HEK293 (cell line): ENCODE results near the gene GPN1.

ENCODE experiments used
- CTCF ChIA-PET: fragments of 350-600 bp; formaldehyde crosslinking; extraction: SDS; loops from one replicate; lab custom pipeline; 2021; ENCODE audit warnings: antibody characterized with exemption; lab: Yijun Ruan, JAX
- POLR2A ChIA-PET: fragments of 300-600 bp; formaldehyde crosslinking; extraction: SDS; loops from one replicate; lab custom pipeline; 2020; ENCODE audit warnings: antibody characterized with exemption, inconsistent platforms; lab: Yijun Ruan, JAX
- H3K27ac ChIP-seq: fragments of 200-500 bp; sonication (Bioruptor generic); 2 replicates; pipeline ENCODE4 v1.5.1; 2014; ENCODE audit warnings: low read depth, low read length, control low read depth, inconsistent platforms; ENCODE audit errors: extremely low read depth
- H3K36me3 ChIP-seq, 2 experiments: fragments of 200-500 bp in 1 of 2; sonication (Bioruptor generic) in 1 of 2; 1 replicate in 1 of 2; 2 replicates in 1 of 2; pipeline ENCODE4 v1.5.1; 2014 to 2017; ENCODE audit warnings: inconsistent platforms in 2 of 2, low read length in 2 of 2; ENCODE audit not compliant: control insufficient read depth in 2 of 2, insufficient read depth in 1 of 2
- H3K4me1 ChIP-seq: fragments of 200-500 bp; sonication (Bioruptor generic); 2 replicates; pipeline ENCODE4 v1.5.1; 2014; ENCODE audit warnings: mild to moderate bottlenecking, low read length, inconsistent platforms; ENCODE audit not compliant: control insufficient read depth, insufficient read depth
- H3K4me3 ChIP-seq: 2 replicates; pipeline ENCODE4 v1.5.1; 2011; ENCODE audit warnings: low read depth, mild to moderate bottlenecking, control low read depth, low read length, moderate library complexity
- H3K9me3 ChIP-seq: fragments of 200-500 bp; sonication (Bioruptor generic); 2 replicates; pipeline ENCODE4 v1.5.1; 2014; ENCODE audit warnings: low read depth, low read length, inconsistent platforms; ENCODE audit not compliant: control insufficient read depth, insufficient read depth
- HOXA7 ChIP-seq: sonication (generic); formaldehyde crosslinking; IDR thresholded peaks from 2 replicates; pipeline ENCODE4 v1.8.1; 2022; ENCODE audit warnings: missing genetic modification reagents, borderline replicate concordance
- PRDM1 ChIP-seq: fragments of 450-650 bp; formaldehyde crosslinking; IDR thresholded peaks from 2 replicates; pipeline ENCODE4; 2016; ENCODE audit warnings: missing biosample characterization, missing genetic modification characterization
- PRDM10 ChIP-seq: fragments of 450-650 bp; formaldehyde crosslinking; IDR thresholded peaks from 2 replicates; pipeline ENCODE4 v1.5.1; 2016; ENCODE audit warnings: missing biosample characterization, missing genetic modification characterization
- SCRT2 ChIP-seq: fragments of 450-650 bp; formaldehyde crosslinking; IDR thresholded peaks from 2 replicates; pipeline ENCODE4 v1.5.1; 2016; ENCODE audit warnings: missing biosample characterization, missing genetic modification characterization
- SP7 ChIP-seq: fragments of 450-650 bp; formaldehyde crosslinking; IDR thresholded peaks from 2 replicates; pipeline ENCODE4 v1.5.1; 2016; ENCODE audit warnings: missing biosample characterization, missing genetic modification characterization
- TRIM28 ChIP-seq: IDR thresholded peaks from 2 replicates; pipeline ENCODE4 v1.6.1; 2011; ENCODE audit warnings: low read length, control low read depth, borderline replicate concordance
- ZBTB17 ChIP-seq: fragments of 450-650 bp; formaldehyde crosslinking; IDR thresholded peaks from 2 replicates; pipeline ENCODE4 v1.5.1; 2016; ENCODE audit warnings: missing biosample characterization, missing genetic modification characterization
- ZNF362 ChIP-seq: fragments of 450-650 bp; formaldehyde crosslinking; IDR thresholded peaks from 2 replicates; pipeline ENCODE4 v1.5.1; 2016; ENCODE audit warnings: missing biosample characterization, missing genetic modification characterization
- ZNF501 ChIP-seq: fragments of 450-650 bp; formaldehyde crosslinking; IDR thresholded peaks from 2 replicates; pipeline ENCODE4 v1.5.1; 2016; ENCODE audit warnings: missing biosample characterization, missing genetic modification characterization
- ZNF621 ChIP-seq: fragments of 450-650 bp; formaldehyde crosslinking; IDR thresholded peaks from 2 replicates; pipeline ENCODE4 v1.5.1; 2017; ENCODE audit warnings: missing biosample characterization, missing genetic modification characterization
- ZNF837 ChIP-seq: fragments of 450-650 bp; formaldehyde crosslinking; IDR thresholded peaks from 2 replicates; pipeline ENCODE4 v1.5.1; 2016; ENCODE audit warnings: missing biosample characterization, missing genetic modification characterization
- ZSCAN16 ChIP-seq: fragments of 450-650 bp; formaldehyde crosslinking; IDR thresholded peaks from 2 replicates; pipeline ENCODE4 v1.5.1; 2016; ENCODE audit warnings: missing biosample characterization, missing genetic modification characterization
- TF ChIP-seq, protein P1 (sequence below): fragments of 450-650 bp; formaldehyde crosslinking; IDR thresholded peaks from 2 replicates; pipeline ENCODE4 v1.5.1; 2016; ENCODE audit warnings: missing biosample characterization, missing genetic modification characterization
- TF ChIP-seq, protein P2 (sequence below): fragments of 450-650 bp; formaldehyde crosslinking; IDR thresholded peaks from 2 replicates; pipeline ENCODE4 v1.5.0; 2017; ENCODE audit warnings: missing biosample characterization, missing genetic modification characterization, borderline replicate concordance

GPN1 gene

GRCh38 chr2:27640722-27641245 lies 11.9 kb downstream of the GPN1 start:
- Histone ChIP-seq H3K4me1 (peaks cover 4% of the 10 kb centered on the region; the same call in 1 of the 2 replicates), H3K9me3 (no peaks in the 10 kb centered on the region), H3K36me3 (peaks cover 63 to 68% of the 10 kb centered on the region in 2 experiments), H3K4me3 (no peak overlapping the region), H3K27ac (no peak overlapping the region)
- ChIA-PET CTCF (interaction anchor here (0.6 to 1.0 kb wide), 4 partner anchors 42 to 288 kb away, joined by 3 read pairs; no protein-coding TSS in a partner anchor), POLR2A (interaction anchor here (1.4 kb wide), 1 partner anchor 8 kb away, joined by 3 read pairs; no protein-coding TSS in a partner anchor)
- TF ChIP-seq SCRT2 (tag by site-specific recombination) (peak; percentile 37; the same call in 1 of the 2 replicates), SP7 (peak; percentile 95), PRDM1 (no peak), ZBTB17 (tag by site-specific recombination) (no peak)

DNA sequence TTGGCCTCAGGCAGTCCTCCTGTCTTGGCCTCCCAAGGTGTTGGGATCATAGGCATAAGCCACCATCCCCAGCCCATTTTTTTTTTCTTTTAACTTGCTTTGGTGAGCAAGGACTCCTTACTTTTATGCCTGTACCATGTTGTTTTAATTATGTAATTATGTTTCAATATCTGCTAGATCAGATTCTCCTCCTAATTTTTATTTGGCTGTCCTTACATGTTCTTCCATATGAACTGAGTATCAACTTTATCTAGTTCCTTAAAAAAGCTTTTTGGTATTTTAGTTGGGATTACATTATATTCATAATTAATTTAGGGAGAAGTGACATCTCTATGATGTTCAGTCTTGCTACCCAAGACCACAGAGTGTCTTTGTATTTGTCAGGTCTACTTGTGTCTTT lies 16.3 kb downstream of the GPN1 start:
- no peak overlapping the region for H3K4me3 ChIP-seq
- no peak for TF ChIP-seq ZNF501 (tag by site-specific recombination)
- TF ChIP-seq PRDM10 (tag by site-specific recombination): no peak
- no peak for TF ChIP-seq ZNF621
- TF ChIP-seq, all 188 proteins: peak for 0
- Histone ChIP-seq H3K27ac (no peak overlapping the region), H3K36me3 (peaks cover 58 to 70% of the 10 kb centered on the region in 2 experiments), H3K4me1 (peaks cover 4% of the 10 kb centered on the region; the same call in 1 of the 2 replicates), H3K9me3 (no peaks in the 10 kb centered on the region)
- POLR2A ChIA-PET: no interaction called here
- CTCF ChIA-PET: interaction anchor here (1.7 kb wide), 1 partner anchor 58 kb away, joined by 4 read pairs; no protein-coding TSS in a partner anchor

DNA sequence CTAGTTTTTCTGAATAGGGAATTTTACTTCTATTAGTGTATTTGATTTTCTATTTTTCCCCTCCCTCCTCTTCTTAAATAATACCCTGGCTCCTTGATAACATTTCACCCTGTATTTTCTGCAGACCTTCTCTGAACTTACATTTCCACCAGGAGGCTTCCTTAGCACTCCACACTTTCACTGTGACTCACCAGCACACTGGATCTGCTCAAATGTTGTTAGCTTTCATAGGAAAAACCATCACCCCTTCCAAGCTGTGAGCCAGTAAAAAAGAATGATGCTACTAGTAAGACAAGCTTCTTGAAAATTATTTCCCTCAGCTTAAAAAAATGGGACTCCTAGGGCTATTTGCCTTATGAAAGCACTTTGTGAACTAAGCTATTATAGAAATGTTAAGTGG lies 18.4 kb downstream of the GPN1 start:
- ChIA-PET CTCF (interaction anchor here (3.3 kb wide), 1 partner anchor 36 kb away, joined by 16 read pairs; no protein-coding TSS in a partner anchor), POLR2A (interaction anchor here (1.3 kb wide), 1 partner anchor 17 kb away, joined by 3 read pairs; the partner anchor contains the start of gene SLC4A1AP)
- no peak for TF ChIP-seq TRIM28
- TF ChIP-seq, protein P1, sequence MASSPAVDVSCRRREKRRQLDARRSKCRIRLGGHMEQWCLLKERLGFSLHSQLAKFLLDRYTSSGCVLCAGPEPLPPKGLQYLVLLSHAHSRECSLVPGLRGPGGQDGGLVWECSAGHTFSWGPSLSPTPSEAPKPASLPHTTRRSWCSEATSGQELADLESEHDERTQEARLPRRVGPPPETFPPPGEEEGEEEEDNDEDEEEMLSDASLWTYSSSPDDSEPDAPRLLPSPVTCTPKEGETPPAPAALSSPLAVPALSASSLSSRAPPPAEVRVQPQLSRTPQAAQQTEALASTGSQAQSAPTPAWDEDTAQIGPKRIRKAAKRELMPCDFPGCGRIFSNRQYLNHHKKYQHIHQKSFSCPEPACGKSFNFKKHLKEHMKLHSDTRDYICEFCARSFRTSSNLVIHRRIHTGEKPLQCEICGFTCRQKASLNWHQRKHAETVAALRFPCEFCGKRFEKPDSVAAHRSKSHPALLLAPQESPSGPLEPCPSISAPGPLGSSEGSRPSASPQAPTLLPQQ (tag by site-specific recombination): no peak
- TF ChIP-seq, protein P2, sequence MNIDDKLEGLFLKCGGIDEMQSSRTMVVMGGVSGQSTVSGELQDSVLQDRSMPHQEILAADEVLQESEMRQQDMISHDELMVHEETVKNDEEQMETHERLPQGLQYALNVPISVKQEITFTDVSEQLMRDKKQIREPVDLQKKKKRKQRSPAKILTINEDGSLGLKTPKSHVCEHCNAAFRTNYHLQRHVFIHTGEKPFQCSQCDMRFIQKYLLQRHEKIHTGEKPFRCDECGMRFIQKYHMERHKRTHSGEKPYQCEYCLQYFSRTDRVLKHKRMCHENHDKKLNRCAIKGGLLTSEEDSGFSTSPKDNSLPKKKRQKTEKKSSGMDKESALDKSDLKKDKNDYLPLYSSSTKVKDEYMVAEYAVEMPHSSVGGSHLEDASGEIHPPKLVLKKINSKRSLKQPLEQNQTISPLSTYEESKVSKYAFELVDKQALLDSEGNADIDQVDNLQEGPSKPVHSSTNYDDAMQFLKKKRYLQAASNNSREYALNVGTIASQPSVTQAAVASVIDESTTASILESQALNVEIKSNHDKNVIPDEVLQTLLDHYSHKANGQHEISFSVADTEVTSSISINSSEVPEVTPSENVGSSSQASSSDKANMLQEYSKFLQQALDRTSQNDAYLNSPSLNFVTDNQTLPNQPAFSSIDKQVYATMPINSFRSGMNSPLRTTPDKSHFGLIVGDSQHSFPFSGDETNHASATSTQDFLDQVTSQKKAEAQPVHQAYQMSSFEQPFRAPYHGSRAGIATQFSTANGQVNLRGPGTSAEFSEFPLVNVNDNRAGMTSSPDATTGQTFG (tag by site-specific recombination): no peak
- no peak for TF ChIP-seq ZNF837 (tag by site-specific recombination)
- no peak for TF ChIP-seq ZNF362 (tag by site-specific recombination)
- no peak for TF ChIP-seq HOXA7 (CRISPR knock-in tag)
- TF ChIP-seq ZSCAN16: no peak

More for the DNA sequence above, 18.4 kb downstream of the GPN1 start:
- H3K36me3 ChIP-seq: peaks cover 68 to 76% of the 10 kb centered on the region in 2 experiments
- no peaks in the 10 kb centered on the region for H3K9me3 ChIP-seq
- no peak overlapping the region for H3K4me3 ChIP-seq
- no peaks in the 10 kb centered on the region for H3K4me1 ChIP-seq
- no peak overlapping the region for H3K27ac ChIP-seq
